Epithelial cell of esophagus (primary cell): Measurements from ENCODE around the gene LILRB2.

ENCODE experiments used
- DNase-seq: peaks from one replicate; pipeline ENCODE4 v3.0.0; 2010; ENCODE audit warnings: low read depth
- H3K4me3 ChIP-seq: 2 replicates; pipeline ENCODE4 v1.5.1; 2011; ENCODE audit warnings: mild to moderate bottlenecking, low read length, control low read depth
- CTCF ChIP-seq: IDR thresholded peaks from 2 replicates; pipeline ENCODE4 v1.5.1; 2011; ENCODE audit warnings: low read depth, mild to moderate bottlenecking, low read length, control low read depth, inconsistent platforms; ENCODE audit not compliant: insufficient read depth; ENCODE audit errors: missing control alignments

The LILRB2 gene

GRCh38 chr19:54319892-54320670 lies 39.2 kb upstream of the LILRB2 start:
- DNase-seq, result no peak
- no peak for TF ChIP-seq CTCF
- H3K4me3 ChIP-seq, result no peak overlapping the region

GRCh38 chr19:54319049-54319448 lies 38.1 kb upstream of the LILRB2 start:
- no peak overlapping the region for H3K4me3 ChIP-seq
- DNase-seq, result no peak

GRCh38 chr19:54317965-54318240 lies 37.0 kb upstream of the LILRB2 start:
- no peak for DNase-seq
- TF ChIP-seq CTCF, result no peak
- H3K4me3 ChIP-seq, result no peak overlapping the region

More at GRCh38 chr19:54319049-54319448, 38.1 kb upstream of the LILRB2 start:
- no peak for TF ChIP-seq CTCF

- no peak for TF ChIP-seq CTCF
- H3K4me3 ChIP-seq, result no peak overlapping the region
- DNase-seq, result no peak
Observed at GRCh38 chr19:54317108-54317964, 36.4 kb upstream of the LILRB2 start.

- TF ChIP-seq CTCF, result no peak
Observed at GRCh38 chr19:54316746-54317107, 35.8 kb upstream of the LILRB2 start.

GRCh38 chr19:54315956-54316355 lies 35.0 kb upstream of the LILRB2 start:
- no peak overlapping the region for H3K4me3 ChIP-seq
- DNase-seq, result no peak
- TF ChIP-seq CTCF, result no peak

More at GRCh38 chr19:54316746-54317107, 35.8 kb upstream of the LILRB2 start:
- DNase-seq, result no peak
- H3K4me3 ChIP-seq, result no peak overlapping the region
